LNCAP (cell line): Measurements from ENCODE around the gene ANTXR1.

Experiments used
- TF ChIP-seq, protein P1 (sequence below): fragments of 450-650 bp; IDR thresholded peaks from 2 replicates; pipeline ENCODE4 v1.5.1; 2017; ENCODE audit warnings: mild to moderate bottlenecking

Gene ANTXR1

DNA sequence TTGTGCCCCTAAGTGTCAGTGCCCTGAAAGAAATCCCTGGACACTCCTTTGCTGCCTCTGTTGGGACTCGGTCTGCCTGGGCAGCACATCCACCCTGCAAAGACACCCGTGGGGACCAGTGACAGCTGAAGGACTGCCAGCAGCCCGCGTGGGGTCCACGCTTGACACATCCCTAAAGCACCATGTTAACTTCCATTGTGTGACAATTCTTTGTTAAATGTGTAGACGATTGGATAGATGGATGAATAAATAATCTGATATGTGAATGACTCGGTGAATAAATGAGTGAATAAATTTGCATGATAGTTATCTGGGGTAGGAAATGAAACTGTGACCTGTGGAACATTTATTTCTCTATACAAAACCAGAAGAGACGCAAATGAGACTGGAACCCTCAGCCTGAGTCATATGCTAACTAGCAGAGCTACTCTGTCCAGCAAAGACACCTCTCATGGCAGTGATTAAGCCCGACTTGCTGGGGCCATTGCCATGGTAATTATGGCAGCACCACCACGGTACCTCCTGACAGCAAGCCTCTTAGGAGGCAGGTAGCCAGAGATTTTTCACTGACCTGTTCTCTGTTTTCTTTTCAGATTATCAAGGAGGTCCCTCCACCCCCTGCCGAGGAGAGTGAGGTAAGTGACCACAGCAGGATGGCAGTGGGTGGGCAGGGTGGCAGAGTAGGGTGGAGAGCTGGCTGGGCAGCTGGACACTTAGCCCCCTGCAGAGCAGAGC, 156.8 kb downstream of the ANTXR1 start:
- TF ChIP-seq, protein P1, sequence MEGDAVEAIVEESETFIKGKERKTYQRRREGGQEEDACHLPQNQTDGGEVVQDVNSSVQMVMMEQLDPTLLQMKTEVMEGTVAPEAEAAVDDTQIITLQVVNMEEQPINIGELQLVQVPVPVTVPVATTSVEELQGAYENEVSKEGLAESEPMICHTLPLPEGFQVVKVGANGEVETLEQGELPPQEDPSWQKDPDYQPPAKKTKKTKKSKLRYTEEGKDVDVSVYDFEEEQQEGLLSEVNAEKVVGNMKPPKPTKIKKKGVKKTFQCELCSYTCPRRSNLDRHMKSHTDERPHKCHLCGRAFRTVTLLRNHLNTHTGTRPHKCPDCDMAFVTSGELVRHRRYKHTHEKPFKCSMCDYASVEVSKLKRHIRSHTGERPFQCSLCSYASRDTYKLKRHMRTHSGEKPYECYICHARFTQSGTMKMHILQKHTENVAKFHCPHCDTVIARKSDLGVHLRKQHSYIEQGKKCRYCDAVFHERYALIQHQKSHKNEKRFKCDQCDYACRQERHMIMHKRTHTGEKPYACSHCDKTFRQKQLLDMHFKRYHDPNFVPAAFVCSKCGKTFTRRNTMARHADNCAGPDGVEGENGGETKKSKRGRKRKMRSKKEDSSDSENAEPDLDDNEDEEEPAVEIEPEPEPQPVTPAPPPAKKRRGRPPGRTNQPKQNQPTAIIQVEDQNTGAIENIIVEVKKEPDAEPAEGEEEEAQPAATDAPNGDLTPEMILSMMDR: no peak

DNA sequence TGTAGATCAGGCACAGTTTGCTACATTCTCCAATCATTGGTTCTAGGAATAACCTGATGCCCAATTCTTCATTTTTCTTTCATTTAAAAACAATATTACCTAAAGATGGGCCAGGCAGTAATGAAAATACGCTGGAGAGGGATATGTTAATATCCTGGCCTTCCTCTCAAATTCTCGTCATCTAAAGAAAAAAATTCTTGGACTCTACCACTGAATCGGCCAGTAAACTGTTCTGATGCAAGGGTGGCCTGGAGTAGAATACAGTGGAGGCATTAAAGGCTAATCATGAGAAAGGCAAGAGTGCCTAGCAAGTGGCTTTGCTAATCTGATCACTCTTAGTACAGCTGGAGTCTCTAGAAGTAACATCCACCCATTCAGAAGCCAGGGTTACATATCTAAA, 157.7 kb downstream of the ANTXR1 start:
- TF ChIP-seq, protein P1: no peak

DNA sequence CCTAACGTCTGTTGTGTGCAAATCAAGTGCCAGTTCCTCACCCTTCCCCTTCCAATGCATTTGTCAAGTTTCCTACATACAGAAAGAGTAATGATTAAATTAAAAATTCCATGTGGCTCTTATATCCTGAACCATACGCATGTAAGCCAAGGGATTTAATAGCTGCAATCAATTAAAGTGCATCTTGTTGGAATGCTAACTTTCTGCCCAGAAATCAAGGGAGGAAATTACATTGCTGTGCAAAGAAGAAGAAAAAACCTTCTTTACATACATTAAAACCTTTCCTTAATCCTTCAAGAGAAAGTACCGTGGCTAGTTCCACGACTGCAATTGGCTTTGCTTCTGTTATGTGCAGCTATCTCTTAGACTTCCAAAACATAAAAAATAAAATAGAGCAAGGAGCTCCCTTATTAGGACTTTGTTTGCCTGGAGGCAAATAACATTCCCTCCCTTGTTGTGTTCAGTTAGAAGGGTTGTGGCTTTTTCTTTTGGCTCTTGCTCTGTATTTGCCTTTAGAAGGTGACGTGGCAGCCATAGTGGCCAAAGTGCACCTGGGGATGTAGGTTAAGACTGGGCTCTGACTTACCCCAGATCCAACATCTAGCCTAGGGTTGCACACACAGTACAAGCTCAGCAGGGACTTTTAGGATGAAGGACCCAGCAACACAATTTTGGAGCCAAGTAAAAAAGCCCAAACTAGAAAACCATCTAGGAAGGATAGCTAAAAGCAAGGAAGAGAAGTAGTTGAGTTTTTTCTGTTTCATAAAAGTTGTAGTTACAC, 158.3 kb downstream of the ANTXR1 start:
- TF ChIP-seq, protein P1: no peak

DNA sequence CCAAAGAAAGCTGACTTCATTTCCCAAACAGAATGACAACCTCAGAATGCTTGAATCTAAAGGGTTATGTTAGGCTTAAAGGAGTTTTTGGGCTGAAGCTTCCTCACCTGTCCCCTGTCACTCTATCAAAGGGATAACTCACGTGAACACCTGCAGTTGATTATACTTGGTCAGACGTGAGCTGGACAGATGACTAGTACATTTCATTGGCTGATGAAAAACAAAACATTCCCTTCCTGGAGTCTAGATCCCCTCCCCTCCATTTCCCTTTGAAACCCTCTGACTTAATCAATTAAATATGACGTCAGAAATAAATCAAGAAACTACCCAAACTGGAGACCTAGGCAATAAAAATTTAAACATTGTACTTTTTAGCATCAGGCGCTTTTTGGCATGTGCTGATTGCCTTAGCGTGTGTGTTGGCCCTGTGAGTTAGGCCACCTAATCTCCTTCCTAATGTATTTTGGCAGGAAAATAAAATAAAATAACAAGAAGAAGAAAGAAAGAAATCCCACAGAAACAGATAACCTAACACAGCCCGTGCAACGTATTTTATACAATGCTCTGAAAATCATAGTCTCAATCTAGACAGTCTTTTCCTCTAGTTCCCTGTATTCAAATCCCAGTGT, 159.0 kb downstream of the ANTXR1 start:
- TF ChIP-seq, protein P1: no peak

DNA sequence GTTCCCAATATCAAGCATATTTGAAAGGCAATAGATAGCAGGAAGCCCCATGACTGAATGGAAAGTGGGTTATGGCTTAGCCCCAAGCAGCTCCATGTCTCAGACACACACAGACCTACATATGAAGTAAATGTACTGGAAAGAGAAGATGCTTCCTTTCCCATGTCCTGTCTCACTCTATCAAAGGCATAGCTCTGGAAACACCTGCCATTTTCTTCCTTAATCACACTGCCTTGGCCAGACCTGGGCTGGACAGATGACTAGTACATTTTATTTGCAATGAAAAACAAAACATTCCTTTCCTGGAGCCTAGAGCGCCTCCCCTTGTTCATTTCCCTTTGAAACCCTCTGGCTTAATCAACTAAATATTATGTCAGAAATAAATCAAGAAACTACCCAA, 160.7 kb downstream of the ANTXR1 start:
- TF ChIP-seq, protein P1: no peak

DNA sequence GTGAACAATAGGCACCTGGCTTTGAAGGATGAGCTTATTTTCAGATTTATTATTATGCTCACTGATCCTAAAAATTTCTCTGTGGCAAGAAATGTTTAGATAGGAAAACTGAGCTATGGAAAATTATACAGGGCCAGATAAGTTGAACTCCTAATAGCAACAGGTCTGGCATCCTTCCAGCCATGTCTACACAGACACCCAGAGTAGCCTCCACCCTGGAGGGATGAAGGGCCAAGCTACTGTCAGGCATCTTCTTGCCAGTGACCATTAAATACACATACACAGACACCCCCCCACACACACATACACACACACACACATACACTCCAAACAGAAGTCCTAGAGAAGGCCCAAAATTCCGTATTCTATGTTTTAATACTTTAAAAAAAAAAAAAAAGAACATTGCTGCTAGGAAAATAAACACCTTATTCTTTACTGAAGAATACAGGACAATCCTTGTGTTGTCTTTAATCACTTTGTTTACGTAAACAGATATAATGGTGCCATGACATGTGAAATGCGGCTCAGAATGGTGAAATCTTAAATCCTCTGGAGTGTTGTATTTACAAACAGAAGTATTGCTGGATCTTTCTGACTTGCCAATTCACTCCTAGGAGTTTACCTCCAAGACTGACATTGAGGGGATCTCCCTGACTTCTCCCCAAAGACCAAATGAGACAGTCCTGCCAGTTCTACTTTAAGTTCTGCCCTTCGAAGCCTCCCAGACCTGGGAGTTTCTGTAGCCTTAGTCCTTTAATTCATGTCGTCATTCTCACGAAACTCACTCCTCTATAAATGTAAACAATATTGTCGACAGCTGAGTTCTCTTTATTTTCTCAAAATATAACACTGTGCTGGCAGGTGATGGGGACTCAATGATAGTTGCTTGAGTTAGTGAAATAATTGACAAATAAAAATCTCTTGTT, 163.1 kb downstream of the ANTXR1 start:
- TF ChIP-seq, protein P1: no peak
